ENCODE results near the gene DEPDC1B.
"Not testable (repeated sequence)": the region's sequence is repeated elsewhere in the genome, so short reads cannot be mapped to it uniquely, and the experiment has no call there.

Gene DEPDC1B

GRCh38 chr5:60690326-60690725, 9.6 kb downstream of the DEPDC1B start:
- no peak for DNase-seq

GRCh38 chr5:60688980-60689379, 11.0 kb downstream of the DEPDC1B start:
- DNase-seq, result no peak

- no peak for DNase-seq
Measured at GRCh38 chr5:60687927-60688720, 11.8 kb downstream of the DEPDC1B start.

- no peak for DNase-seq
Measured at GRCh38 chr5:60686157-60686556, 13.8 kb downstream of the DEPDC1B start.

- DNase-seq, result no peak
Measured at GRCh38 chr5:60685700-60686099, 14.3 kb downstream of the DEPDC1B start.

- DNase-seq, result no peak
Measured at GRCh38 chr5:60685028-60685427, 14.9 kb downstream of the DEPDC1B start.

- not testable (repeated sequence) for DNase-seq
Measured at GRCh38 chr5:60682007-60682406, 18.0 kb downstream of the DEPDC1B start.

GRCh38 chr5:60679816-60680215, 20.1 kb downstream of the DEPDC1B start:
- DNase-seq, result no peak

GRCh38 chr5:60677850-60678664, 21.9 kb downstream of the DEPDC1B start:
- DNase-seq, result no peak

- DNase-seq, result no peak
Measured at GRCh38 chr5:60675286-60675685, 24.7 kb downstream of the DEPDC1B start.

GRCh38 chr5:60674251-60675069, 25.5 kb downstream of the DEPDC1B start:
- no peak for DNase-seq

- DNase-seq, result no peak
Measured at GRCh38 chr5:60673334-60673733, 26.6 kb downstream of the DEPDC1B start.

GRCh38 chr5:60672693-60673264, 27.2 kb downstream of the DEPDC1B start:
- DNase-seq, result no peak

GRCh38 chr5:60671899-60672692, 27.9 kb downstream of the DEPDC1B start:
- no peak for DNase-seq

- no peak for DNase-seq
Measured at GRCh38 chr5:60670749-60671148, 29.2 kb downstream of the DEPDC1B start.

GRCh38 chr5:60668686-60669304, 31.2 kb downstream of the DEPDC1B start:
- DNase-seq, result no peak

- DNase-seq, result no peak
Measured at GRCh38 chr5:60651872-60652620, 47.9 kb downstream of the DEPDC1B start.

- no peak for DNase-seq
Measured at GRCh38 chr5:60649288-60649917, 50.6 kb downstream of the DEPDC1B start.

GRCh38 chr5:60648175-60648574, 51.8 kb downstream of the DEPDC1B start:
- DNase-seq, result no peak

- no peak for DNase-seq
Measured at GRCh38 chr5:60640901-60641300, 59.1 kb downstream of the DEPDC1B start.

All from right hindlimb (tissue), 1 donor.